PC-9 (cell line): ENCODE data around the gene ZNF428.

ENCODE experiments used
- EZH2 ChIP-seq: fragments of 200-600 bp; sonication (generic); IDR thresholded peaks from 2 replicates; pipeline ENCODE4 v1.8.0; 2017; ENCODE audit warnings: antibody characterized with exemption, low read depth
- TF ChIP-seq, protein P1 (sequence below): fragments of 200-600 bp; sonication (generic); conservative IDR thresholded peaks from 2 replicates; pipeline ENCODE4 v1.6.1; 2017; ENCODE audit warnings: mixed run types, antibody characterized with exemption, mild to moderate bottlenecking, moderate library complexity

DNA sequence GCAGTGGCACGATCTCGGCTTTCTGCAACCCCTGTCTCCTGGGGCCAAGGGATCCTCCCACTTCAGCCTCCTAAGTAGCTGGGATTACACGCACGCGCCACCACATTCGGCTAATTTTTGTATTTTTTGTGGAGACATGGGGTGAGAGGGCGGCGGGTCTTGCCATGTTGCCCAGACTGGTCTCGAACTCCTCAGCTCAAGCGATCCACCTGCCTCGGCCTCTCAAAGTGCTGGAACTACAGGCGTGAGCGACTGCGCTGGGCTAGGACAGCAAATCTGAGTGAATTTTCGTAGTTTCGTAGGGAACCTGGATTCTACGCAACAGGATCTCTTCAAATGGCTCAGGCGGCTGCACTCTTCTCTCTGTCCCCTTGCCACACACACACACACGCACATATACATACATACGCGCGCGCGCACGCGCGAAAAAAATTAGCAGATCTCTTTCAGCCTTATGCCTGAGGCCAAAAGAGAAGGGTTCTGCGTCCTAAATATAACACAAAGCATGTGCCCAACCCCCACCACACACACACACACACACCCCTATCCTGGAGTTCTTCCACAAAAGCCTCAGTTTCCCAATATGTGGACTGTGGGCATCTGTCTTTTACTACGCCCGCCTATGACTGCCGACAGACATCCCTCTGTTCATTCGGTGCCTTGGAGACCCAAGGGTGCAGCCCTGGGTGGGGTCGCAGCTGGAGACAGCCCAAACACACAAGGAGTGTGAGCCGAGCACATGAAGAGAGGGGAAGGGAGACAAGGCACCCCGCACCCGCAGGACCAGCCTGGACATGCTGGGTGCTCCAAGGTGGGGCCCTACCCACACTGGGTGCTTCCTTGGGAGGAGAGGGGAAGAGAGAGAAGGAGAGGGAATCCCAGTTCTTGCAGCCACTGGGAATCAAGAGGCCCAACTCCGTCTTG is 43.2 kb downstream of the ZNF428 start:
- TF ChIP-seq, protein P1, sequence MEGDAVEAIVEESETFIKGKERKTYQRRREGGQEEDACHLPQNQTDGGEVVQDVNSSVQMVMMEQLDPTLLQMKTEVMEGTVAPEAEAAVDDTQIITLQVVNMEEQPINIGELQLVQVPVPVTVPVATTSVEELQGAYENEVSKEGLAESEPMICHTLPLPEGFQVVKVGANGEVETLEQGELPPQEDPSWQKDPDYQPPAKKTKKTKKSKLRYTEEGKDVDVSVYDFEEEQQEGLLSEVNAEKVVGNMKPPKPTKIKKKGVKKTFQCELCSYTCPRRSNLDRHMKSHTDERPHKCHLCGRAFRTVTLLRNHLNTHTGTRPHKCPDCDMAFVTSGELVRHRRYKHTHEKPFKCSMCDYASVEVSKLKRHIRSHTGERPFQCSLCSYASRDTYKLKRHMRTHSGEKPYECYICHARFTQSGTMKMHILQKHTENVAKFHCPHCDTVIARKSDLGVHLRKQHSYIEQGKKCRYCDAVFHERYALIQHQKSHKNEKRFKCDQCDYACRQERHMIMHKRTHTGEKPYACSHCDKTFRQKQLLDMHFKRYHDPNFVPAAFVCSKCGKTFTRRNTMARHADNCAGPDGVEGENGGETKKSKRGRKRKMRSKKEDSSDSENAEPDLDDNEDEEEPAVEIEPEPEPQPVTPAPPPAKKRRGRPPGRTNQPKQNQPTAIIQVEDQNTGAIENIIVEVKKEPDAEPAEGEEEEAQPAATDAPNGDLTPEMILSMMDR: no peak
- no peak for TF ChIP-seq EZH2
